Lower leg skin (tissue), 4 donors: Measurements from ENCODE around the gene ZNF626. TPM values are rescaled to one million over a fixed set of nuclear protein-coding genes. Genes with fewer than 3 reads are reported as not detected.

Experiments used
- DNase-seq, 2 donors: peaks; one replicate each; pipeline ENCODE4 v3.0.0-alpha.2; 2019; ENCODE audit warnings: low spot score in 2 of 2
- H3K4me3 ChIP-seq: fragments of 200-600 bp; sonication (generic); 2 replicates; pipeline ENCODE4 v1.5.1; 2017; ENCODE audit warnings: mild to moderate bottlenecking, low read depth; ENCODE audit not compliant: poor library complexity, severe bottlenecking
- CTCF ChIP-seq, 3 donors: fragments of 450-650 bp; IDR thresholded peaks; one replicate each; pipeline ENCODE4 v1.5.1; 2016; ENCODE audit warnings: antibody characterized with exemption in 3 of 3, mild to moderate bottlenecking in 3 of 3, moderate library complexity in 2 of 3
- POLR2A ChIP-seq, 2 donors: fragments of 450-650 bp; IDR thresholded peaks; one replicate each; pipeline ENCODE4 v1.6.1; 2016 to 2017; ENCODE audit warnings: antibody characterized with exemption in 2 of 2, mild to moderate bottlenecking in 1 of 2, moderate library complexity in 1 of 2
- WGBS, 2 donors: methylation state at CpG; one replicate each; pipeline ENCODE4 v1.1.5; 2018; 5-methylcytosine and 5-hydroxymethylcytosine counted together
- intact Hi-C: fragments of 100-400 bp; cut with DNase I; formaldehyde crosslinking; loops from one replicate; pipeline ENCODE4 v1.15.0; 2023; ENCODE audit warnings: low total_unique reads
- total RNA-seq, 4 donors: library from RNA; depleted of rRNA; stranded (reverse); fragments of >200 nt; gene quantifications; one replicate each; pipeline ENCODE4 v1.1.0, GENCODE V29; 2016

ZNF626 gene
- total RNA-seq, 4 donors from 2014 or later = 11.6 to 20.6 (median 14.0) TPM

GRCh38 chr19:20611866-20612265 lies 49.5 kb downstream of the ZNF626 start:
- no peak overlapping the region for H3K4me3 ChIP-seq
- TF ChIP-seq POLR2A (IDR thresholded peaks at IDR 0.05) (no peak), CTCF (IDR thresholded peaks at IDR 0.05) (no peak)
- DNase-seq = no peak
- 83 to 89% methylated on average over 6 of the region's 6 CpGs for WGBS, 2 donors
- intact Hi-C loops = no loop called here

- WGBS, 2 donors = 87 to 96% methylated on average over 1 of the region's 1 CpG
- intact Hi-C loops = no loop called here
- H3K4me3 ChIP-seq = no peak overlapping the region
- TF ChIP-seq POLR2A (IDR thresholded peaks at IDR 0.05) (no peak), CTCF (IDR thresholded peaks at IDR 0.05) (no peak)
- DNase-seq = no peak
Measured at GRCh38 chr19:20607943-20608342, 53.4 kb downstream of the ZNF626 start.

Other genes with a start within 250 kb of the ZNF626 start
- gene ZNF737, start 95.8 kb downstream of the ZNF626 start, total RNA-seq = 10 to 100 TPM in 3 of 4 donors, 1 to 10 TPM in 1; 7.4 to 16.1 (median 12.9) TPM
- gene ZNF66, start 114.7 kb upstream of the ZNF626 start, total RNA-seq = 1 to 10 TPM in 3 of 4 donors, under 1 TPM in 1; 0.76 to 8.1 (median 4.7) TPM